ENCODE measurements around the gene ANXA3. TPM values are rescaled to one million over a fixed set of nuclear protein-coding genes. Genes with fewer than 3 reads are reported as not detected.
A peak's percentile ranks its signal among the peaks of the same experiment; 100 is the strongest.

The ANXA3 gene
- polyA plus RNA-seq, 1 of the 3 experiments (the other 2 are of a cell fraction): 13.8 TPM

DNA sequence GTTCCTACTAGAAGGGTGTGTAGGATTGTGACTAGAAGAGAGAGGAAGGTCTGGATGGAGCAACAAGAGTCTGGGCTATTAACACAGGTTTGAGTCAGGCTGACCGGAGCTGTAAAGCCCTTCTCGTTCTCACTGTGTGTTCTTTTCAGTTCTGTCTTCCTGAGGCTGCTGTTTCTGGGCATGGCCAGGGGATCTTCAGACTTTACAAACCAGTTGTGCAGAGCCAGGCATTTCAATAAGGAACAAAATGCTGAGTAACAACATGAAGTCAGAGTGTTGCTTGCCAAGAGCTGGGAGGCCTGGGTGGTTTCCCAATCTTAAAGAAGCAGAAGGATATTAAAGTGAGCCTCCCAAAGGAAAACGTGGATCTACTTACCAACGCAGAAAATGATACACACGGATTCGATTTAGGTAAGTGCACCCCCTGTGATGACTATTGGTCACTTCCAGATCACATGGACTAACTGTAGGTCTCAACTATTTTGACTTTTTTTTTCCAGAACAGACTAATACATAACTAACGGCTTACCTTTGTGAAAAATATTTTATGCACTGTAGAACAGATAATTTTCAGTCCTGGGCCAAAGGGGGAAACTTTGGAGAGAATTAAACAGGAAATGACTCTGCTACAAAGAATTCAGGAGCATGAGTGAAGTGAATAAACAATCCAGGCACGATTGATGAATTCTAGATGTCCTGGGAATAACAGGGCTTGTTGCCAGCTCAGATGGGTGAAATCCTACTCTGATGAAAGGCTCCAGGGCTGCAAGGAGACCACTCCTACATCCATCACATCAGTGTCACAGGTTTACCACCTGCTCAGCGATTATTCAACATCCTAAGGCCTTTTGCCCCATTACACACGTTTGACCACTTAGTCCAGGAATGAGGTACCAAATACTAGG is 94.5 kb downstream of the ANXA3 start:
- TF ChIP-seq FOSL2 (IDR thresholded peaks at IDR 0.05; ENCODE audit: borderline replicate concordance, low read depth) (peak; percentile 55), SIN3A (IDR thresholded peaks at IDR 0.05; ENCODE audit: borderline replicate concordance, low read depth, low read length) (0 out of 2 replicates have a peak, but pooled peaks have one; percentile 12), SMC3 (IDR thresholded peaks at IDR 0.05; ENCODE audit: low read depth, low read length) (no peak), RXRA (IDR thresholded peaks at IDR 0.05; ENCODE audit: borderline replicate concordance, low read depth) (0 out of 2 replicates have a peak, but pooled peaks have one; percentile 41), FOXJ3 (CRISPR knock-in tag; IDR thresholded peaks at IDR 0.05) (no peak), TCF12 (IDR thresholded peaks at IDR 0.05) (peak; percentile 71), GATA2 (CRISPR knock-in tag; IDR thresholded peaks at IDR 0.05) (no peak), TEAD4 (IDR thresholded peaks at IDR 0.05; ENCODE audit: borderline replicate concordance, insufficient read depth) (peak; percentile 69), NFIC (IDR thresholded peaks at IDR 0.05; ENCODE audit: borderline replicate concordance) (peak; percentile 73), ELF1 (IDR thresholded peaks at IDR 0.05) (no peak), YY1 (IDR thresholded peaks at IDR 0.05; ENCODE audit: low read depth) (0 out of 2 replicates have a peak, but pooled peaks have one; percentile 14), EP300 (IDR thresholded peaks at IDR 0.05; ENCODE audit: borderline replicate concordance in 1 of 2, low read depth in 1 of 2, low read length in 1 of 2) (peak in 1 of 2 experiments; percentile 54; a peak in 1 of 4 replicates), JUND (IDR thresholded peaks at IDR 0.05) (peak; percentile 74), TAF1 (IDR thresholded peaks at IDR 0.05; ENCODE audit: borderline replicate concordance, low read depth, low read length) (peak; percentile 59; the same call in 1 of the 2 replicates)
- TF ChIP-seq, protein P1, sequence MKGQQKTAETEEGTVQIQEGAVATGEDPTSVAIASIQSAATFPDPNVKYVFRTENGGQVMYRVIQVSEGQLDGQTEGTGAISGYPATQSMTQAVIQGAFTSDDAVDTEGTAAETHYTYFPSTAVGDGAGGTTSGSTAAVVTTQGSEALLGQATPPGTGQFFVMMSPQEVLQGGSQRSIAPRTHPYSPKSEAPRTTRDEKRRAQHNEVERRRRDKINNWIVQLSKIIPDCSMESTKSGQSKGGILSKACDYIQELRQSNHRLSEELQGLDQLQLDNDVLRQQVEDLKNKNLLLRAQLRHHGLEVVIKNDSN (IDR thresholded peaks at IDR 0.05; ENCODE audit: borderline replicate concordance, low read depth): peak; percentile 67; the same call in 1 of the 2 replicates
- TF ChIP-seq, protein P2, sequence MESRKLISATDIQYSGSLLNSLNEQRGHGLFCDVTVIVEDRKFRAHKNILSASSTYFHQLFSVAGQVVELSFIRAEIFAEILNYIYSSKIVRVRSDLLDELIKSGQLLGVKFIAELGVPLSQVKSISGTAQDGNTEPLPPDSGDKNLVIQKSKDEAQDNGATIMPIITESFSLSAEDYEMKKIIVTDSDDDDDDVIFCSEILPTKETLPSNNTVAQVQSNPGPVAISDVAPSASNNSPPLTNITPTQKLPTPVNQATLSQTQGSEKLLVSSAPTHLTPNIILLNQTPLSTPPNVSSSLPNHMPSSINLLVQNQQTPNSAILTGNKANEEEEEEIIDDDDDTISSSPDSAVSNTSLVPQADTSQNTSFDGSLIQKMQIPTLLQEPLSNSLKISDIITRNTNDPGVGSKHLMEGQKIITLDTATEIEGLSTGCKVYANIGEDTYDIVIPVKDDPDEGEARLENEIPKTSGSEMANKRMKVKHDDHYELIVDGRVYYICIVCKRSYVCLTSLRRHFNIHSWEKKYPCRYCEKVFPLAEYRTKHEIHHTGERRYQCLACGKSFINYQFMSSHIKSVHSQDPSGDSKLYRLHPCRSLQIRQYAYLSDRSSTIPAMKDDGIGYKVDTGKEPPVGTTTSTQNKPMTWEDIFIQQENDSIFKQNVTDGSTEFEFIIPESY (IDR thresholded peaks at IDR 0.05; ENCODE audit: borderline replicate concordance, low read depth): no peak
- TF ChIP-seq, protein P3, sequence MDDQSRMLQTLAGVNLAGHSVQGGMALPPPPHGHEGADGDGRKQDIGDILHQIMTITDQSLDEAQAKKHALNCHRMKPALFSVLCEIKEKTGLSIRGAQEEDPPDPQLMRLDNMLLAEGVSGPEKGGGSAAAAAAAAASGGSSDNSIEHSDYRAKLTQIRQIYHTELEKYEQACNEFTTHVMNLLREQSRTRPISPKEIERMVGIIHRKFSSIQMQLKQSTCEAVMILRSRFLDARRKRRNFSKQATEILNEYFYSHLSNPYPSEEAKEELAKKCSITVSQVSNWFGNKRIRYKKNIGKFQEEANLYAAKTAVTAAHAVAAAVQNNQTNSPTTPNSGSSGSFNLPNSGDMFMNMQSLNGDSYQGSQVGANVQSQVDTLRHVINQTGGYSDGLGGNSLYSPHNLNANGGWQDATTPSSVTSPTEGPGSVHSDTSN (IDR thresholded peaks at IDR 0.05): peak; percentile 74
- TF ChIP-seq, protein P4, sequence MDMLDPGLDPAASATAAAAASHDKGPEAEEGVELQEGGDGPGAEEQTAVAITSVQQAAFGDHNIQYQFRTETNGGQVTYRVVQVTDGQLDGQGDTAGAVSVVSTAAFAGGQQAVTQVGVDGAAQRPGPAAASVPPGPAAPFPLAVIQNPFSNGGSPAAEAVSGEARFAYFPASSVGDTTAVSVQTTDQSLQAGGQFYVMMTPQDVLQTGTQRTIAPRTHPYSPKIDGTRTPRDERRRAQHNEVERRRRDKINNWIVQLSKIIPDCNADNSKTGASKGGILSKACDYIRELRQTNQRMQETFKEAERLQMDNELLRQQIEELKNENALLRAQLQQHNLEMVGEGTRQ (IDR thresholded peaks at IDR 0.05; ENCODE audit: borderline replicate concordance, low read depth, low read length): no peak
- TF ChIP-seq, protein P5, sequence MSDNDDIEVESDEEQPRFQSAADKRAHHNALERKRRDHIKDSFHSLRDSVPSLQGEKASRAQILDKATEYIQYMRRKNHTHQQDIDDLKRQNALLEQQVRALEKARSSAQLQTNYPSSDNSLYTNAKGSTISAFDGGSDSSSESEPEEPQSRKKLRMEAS (IDR thresholded peaks at IDR 0.05; ENCODE audit: low read depth): peak; percentile 33; the same call in 1 of the 2 replicates
- CTCF ChIA-PET: interaction anchor here (1.1 to 3.7 kb wide), 12 partner anchors 13 to 293 kb away, joined by 3 to 24 read pairs (median 7); no protein-coding TSS in a partner anchor
- Histone ChIP-seq H3K4me2 (peak overlapping the region; percentile 64), H3K36me3 (replicated peaks in 1 of 2; ENCODE audit: control insufficient read depth in 1 of 2, insufficient read depth in 2 of 2, low read length in 1 of 2) (no peaks in the 10 kb centered on the region), H3K79me2 (ENCODE audit: insufficient read depth) (no peaks in the 10 kb centered on the region), H4K20me1 (ENCODE audit: insufficient read depth) (no peaks in the 10 kb centered on the region), H2AFZ (ENCODE audit: low read depth) (peak overlapping the region; percentile 76), H3F3A (replicated peaks; ENCODE audit: insufficient read depth) (peaks cover 25% of the 10 kb centered on the region), H3K9me2 (no peaks in the 10 kb centered on the region), H3K27me3 (ENCODE audit: insufficient read depth) (no peaks in the 10 kb centered on the region), H3K9me3 (no peaks in the 10 kb centered on the region), H3K4me3 (ENCODE audit: low read depth in 2 of 2, low read length in 1 of 2) (peak overlapping the region; percentile 24 to 35; a peak in 2 of 4 replicates), H3K27ac (ENCODE audit: low read depth in 2 of 2, low read length in 1 of 2) (peak overlapping the region; percentile 88 to 89), H3K9ac (peak overlapping the region; percentile 42; the same call in 1 of the 2 replicates), H3K4me1 (ENCODE audit: control insufficient read depth in 1 of 2, insufficient read depth in 2 of 2, low read depth in 1 of 2, low read length in 1 of 2) (peaks cover 2 to 11% of the 10 kb centered on the region in 2 experiments)
- DNase-seq: no peak
- POLR2A ChIA-PET: no interaction called here
- WGBS (ENCODE audit: low lambda C conversion rate): 12% methylated on average over 10 of the region's 10 CpGs
